Measurements from ENCODE around the gene C2orf74. TPM values are rescaled to one million over a fixed set of nuclear protein-coding genes. Genes with fewer than 3 reads are reported as not detected.

Gene C2orf74
- total RNA-seq, 2 donors from 2014 or later: 0.72 to 2.9 TPM

GRCh38 chr2:61178603-61179545, 16.9 kb downstream of the C2orf74 start:
- DNase-seq: peak; percentile 27
- Histone ChIP-seq H3K9ac (ENCODE audit: low read depth in 2 of 2, low read length in 2 of 2) (peak overlapping the region; percentile 91 to 97), H3K27ac (peak overlapping the region; percentile 98), H3K27me3 (no peaks in the 10 kb centered on the region), H3K4me1 (peaks cover 15% of the 10 kb centered on the region), H3K9me3 (no peaks in the 10 kb centered on the region), H3K36me3 (peaks cover 7% of the 10 kb centered on the region), H3K4me3 (peak overlapping the region; percentile 89)
- TF ChIP-seq CTCF (IDR thresholded peaks at IDR 0.05): no peak
- intact Hi-C loops (cut with DNase I): no loop called here

GRCh38 chr2:61179701-61180639, 18.0 kb downstream of the C2orf74 start:
- no peak for TF ChIP-seq CTCF (IDR thresholded peaks at IDR 0.05)
- Histone ChIP-seq H3K27ac (no peak overlapping the region), H3K9ac (ENCODE audit: low read depth in 2 of 2, low read length in 2 of 2) (peak overlapping the region in 1 of 2 donors; percentile 37), H3K4me1 (peaks cover 15% of the 10 kb centered on the region), H3K27me3 (no peaks in the 10 kb centered on the region), H3K4me3 (no peak overlapping the region), H3K36me3 (peaks cover 12% of the 10 kb centered on the region), H3K9me3 (no peaks in the 10 kb centered on the region)
- intact Hi-C loops (cut with DNase I): no loop called here
- DNase-seq: peak; percentile 40

GRCh38 chr2:61180686-61181085, 18.7 kb downstream of the C2orf74 start:
- Histone ChIP-seq H3K27me3 (no peaks in the 10 kb centered on the region), H3K4me1 (peaks cover 15% of the 10 kb centered on the region), H3K36me3 (peaks cover 12% of the 10 kb centered on the region), H3K4me3 (no peak overlapping the region), H3K9me3 (no peaks in the 10 kb centered on the region), H3K9ac (ENCODE audit: low read depth in 2 of 2, low read length in 2 of 2) (no peak overlapping the region), H3K27ac (no peak overlapping the region)
- TF ChIP-seq CTCF (IDR thresholded peaks at IDR 0.05): no peak
- no peak for DNase-seq
- intact Hi-C loops (cut with DNase I): no loop called here

GRCh38 chr2:61181382-61182058, 19.5 kb downstream of the C2orf74 start:
- H3K27me3 ChIP-seq: no peaks in the 10 kb centered on the region
- intact Hi-C loops (cut with DNase I): no loop called here
- H3K9ac ChIP-seq (ENCODE audit: low read depth in 2 of 2, low read length in 2 of 2): no peak overlapping the region
- no peak overlapping the region for H3K4me3 ChIP-seq
- no peak for TF ChIP-seq CTCF (IDR thresholded peaks at IDR 0.05)
- no peak for DNase-seq
- H3K4me1 ChIP-seq: peaks cover 15% of the 10 kb centered on the region
- H3K36me3 ChIP-seq: peaks cover 16% of the 10 kb centered on the region
- H3K27ac ChIP-seq: no peak overlapping the region
- no peaks in the 10 kb centered on the region for H3K9me3 ChIP-seq

- no peak overlapping the region for H3K4me3 ChIP-seq
These were observed 20.0 kb downstream of the C2orf74 start for GRCh38 chr2:61182059-61182383.

More at GRCh38 chr2:61182059-61182383, 20.0 kb downstream of the C2orf74 start:
- no peaks in the 10 kb centered on the region for H3K27me3 ChIP-seq
- no peak overlapping the region for H3K27ac ChIP-seq
- peaks cover 15% of the 10 kb centered on the region for H3K4me1 ChIP-seq
- H3K9me3 ChIP-seq: no peaks in the 10 kb centered on the region
- H3K36me3 ChIP-seq: peaks cover 19% of the 10 kb centered on the region
- no peak overlapping the region for H3K9ac ChIP-seq (ENCODE audit: low read depth in 2 of 2, low read length in 2 of 2)
- intact Hi-C loops (cut with DNase I): no loop called here
- no peak for TF ChIP-seq CTCF (IDR thresholded peaks at IDR 0.05)
- DNase-seq: no peak
